Measurements from ENCODE around the gene SHISA4.

GRCh38 chr1:201849372-201850052, 39.2 kb upstream of the SHISA4 start:
- TF ChIP-seq CTCF (IDR thresholded peaks at IDR 0.05; ENCODE audit: insufficient read depth, low read depth, low read length) = no peak
- no peak for TF ChIP-seq EZH2 (IDR thresholded peaks at IDR 0.05; ENCODE audit: insufficient read depth, low read length)
